ENCODE measurements around the gene FAIM2. TPM values are rescaled to one million over a fixed set of nuclear protein-coding genes. Genes with fewer than 3 reads are reported as not detected.

FAIM2 gene
- total RNA-seq, 1 experiment from 2014 or later, result 0.49 TPM

GRCh38 chr12:49905718-49906314 is 2.1 kb upstream of the FAIM2 start:
- no peak for ATAC-seq
- Histone ChIP-seq H3K27me3 (ENCODE audit: control insufficient read depth, insufficient read depth, low read length) (no peaks in the 10 kb centered on the region), H3K36me3 (ENCODE audit: control insufficient read depth, insufficient read depth, low read length) (no peaks in the 10 kb centered on the region), H3K27ac (ENCODE audit: low read length) (no peak overlapping the region), H3K9me3 (ENCODE audit: control insufficient read depth, insufficient read depth, low read depth, low read length) (no peaks in the 10 kb centered on the region), H3K4me3 (ENCODE audit: low read depth in 2 of 2, low read length in 2 of 2) (no peak overlapping the region), H3K4me1 (ENCODE audit: control insufficient read depth, insufficient read depth, low read length) (no peaks in the 10 kb centered on the region)
- TF ChIP-seq REST (IDR thresholded peaks at IDR 0.05; ENCODE audit: insufficient read depth in 1 of 2, low read depth in 2 of 2, low read length in 1 of 2) (no peak), SIN3A (IDR thresholded peaks at IDR 0.05; ENCODE audit: borderline replicate concordance, insufficient read depth, low read depth, low read length) (no peak), TCF7L2 (IDR thresholded peaks at IDR 0.05; ENCODE audit: low read depth, low read length) (no peak), POLR2AphosphoS5 (IDR thresholded peaks at IDR 0.05; ENCODE audit: low read depth, low read length) (no peak)
- TF ChIP-seq, protein P1, sequence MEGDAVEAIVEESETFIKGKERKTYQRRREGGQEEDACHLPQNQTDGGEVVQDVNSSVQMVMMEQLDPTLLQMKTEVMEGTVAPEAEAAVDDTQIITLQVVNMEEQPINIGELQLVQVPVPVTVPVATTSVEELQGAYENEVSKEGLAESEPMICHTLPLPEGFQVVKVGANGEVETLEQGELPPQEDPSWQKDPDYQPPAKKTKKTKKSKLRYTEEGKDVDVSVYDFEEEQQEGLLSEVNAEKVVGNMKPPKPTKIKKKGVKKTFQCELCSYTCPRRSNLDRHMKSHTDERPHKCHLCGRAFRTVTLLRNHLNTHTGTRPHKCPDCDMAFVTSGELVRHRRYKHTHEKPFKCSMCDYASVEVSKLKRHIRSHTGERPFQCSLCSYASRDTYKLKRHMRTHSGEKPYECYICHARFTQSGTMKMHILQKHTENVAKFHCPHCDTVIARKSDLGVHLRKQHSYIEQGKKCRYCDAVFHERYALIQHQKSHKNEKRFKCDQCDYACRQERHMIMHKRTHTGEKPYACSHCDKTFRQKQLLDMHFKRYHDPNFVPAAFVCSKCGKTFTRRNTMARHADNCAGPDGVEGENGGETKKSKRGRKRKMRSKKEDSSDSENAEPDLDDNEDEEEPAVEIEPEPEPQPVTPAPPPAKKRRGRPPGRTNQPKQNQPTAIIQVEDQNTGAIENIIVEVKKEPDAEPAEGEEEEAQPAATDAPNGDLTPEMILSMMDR (IDR thresholded peaks at IDR 0.05), result no peak
- POLR2A ChIA-PET, result no interaction called here
- intact Hi-C loops (cut with micrococcal nuclease; ENCODE audit: unreplicated experiment), result no loop called here
- DNase-seq (ENCODE audit: low read depth, low spot score), result no peak
- BruUV-seq (replicated peaks), result no TSS peak
- CTCF ChIA-PET, result no interaction called here
- in situ Hi-C loops (cut with HindIII; ENCODE audit: low pct_unique_long_range_greater_than_20kb, low sequenced_read_pairs), result no loop called here

GRCh38 chr12:49904601-49905000 is 901 bp upstream of the FAIM2 start:
- in situ Hi-C loops (cut with HindIII; ENCODE audit: low pct_unique_long_range_greater_than_20kb, low sequenced_read_pairs), result no loop called here
- H3K36me3 ChIP-seq (ENCODE audit: control insufficient read depth, insufficient read depth, low read length), result no peaks in the 10 kb centered on the region
- no peak for ATAC-seq
- POLR2A ChIA-PET, result no interaction called here
- CTCF ChIA-PET, result no interaction called here
- intact Hi-C loops (cut with micrococcal nuclease; ENCODE audit: unreplicated experiment), result no loop called here
- no TSS peak for BruUV-seq (replicated peaks)
- no peaks in the 10 kb centered on the region for H3K9me3 ChIP-seq (ENCODE audit: control insufficient read depth, insufficient read depth, low read depth, low read length)
- H3K4me3 ChIP-seq (ENCODE audit: low read depth in 2 of 2, low read length in 2 of 2), result no peak overlapping the region
- no peaks in the 10 kb centered on the region for H3K4me1 ChIP-seq (ENCODE audit: control insufficient read depth, insufficient read depth, low read length)
- no peak for TF ChIP-seq REST (IDR thresholded peaks at IDR 0.05; ENCODE audit: insufficient read depth in 1 of 2, low read depth in 2 of 2, low read length in 1 of 2)
- no peak for TF ChIP-seq SIN3A (IDR thresholded peaks at IDR 0.05; ENCODE audit: borderline replicate concordance, insufficient read depth, low read depth, low read length)
- TF ChIP-seq TCF7L2 (IDR thresholded peaks at IDR 0.05; ENCODE audit: low read depth, low read length), result no peak
- TF ChIP-seq POLR2AphosphoS5 (IDR thresholded peaks at IDR 0.05; ENCODE audit: low read depth, low read length), result no peak
- TF ChIP-seq, protein P1 (IDR thresholded peaks at IDR 0.05), result no peak
- no peak for DNase-seq (ENCODE audit: low read depth, low spot score)
- no peaks in the 10 kb centered on the region for H3K27me3 ChIP-seq (ENCODE audit: control insufficient read depth, insufficient read depth, low read length)
- H3K27ac ChIP-seq (ENCODE audit: low read length), result no peak overlapping the region

Data from Panc1 (cell line).